MM.1S (cell line): ENCODE results near the gene ACAA1.

Experiments
- DNase-seq: peaks from one replicate; pipeline ENCODE4 v3.0.0-alpha.2; 2015
- H2AFZ ChIP-seq: fragments of 300-600 bp; sonication (generic); 2 replicates; pipeline ENCODE4 v1.6.0; 2016; ENCODE audit warnings: antibody characterized with exemption, low read length
- H3F3A ChIP-seq: fragments of 300-600 bp; sonication (generic); 2 replicates; pipeline ENCODE4 v1.6.1; 2016; ENCODE audit warnings: mild to moderate bottlenecking, antibody characterized with exemption, low read length, moderate library complexity, mixed read lengths; ENCODE audit not compliant: insufficient read depth
- H3K27ac ChIP-seq: fragments of 300-600 bp; sonication (generic); 2 replicates; pipeline ENCODE4 v1.5.1; 2016; ENCODE audit warnings: mild to moderate bottlenecking, low read length
- H3K27me3 ChIP-seq: fragments of 300-600 bp; sonication (generic); replicated peaks from 2 replicates; pipeline ENCODE4 v1.6.0; 2016; ENCODE audit warnings: low read length; ENCODE audit not compliant: insufficient read depth
- H3K36me3 ChIP-seq: fragments of 300-600 bp; sonication (generic); replicated peaks from 2 replicates; pipeline ENCODE4 v1.6.1; 2016; ENCODE audit warnings: mild to moderate bottlenecking, low read length, mixed read lengths; ENCODE audit not compliant: insufficient read depth
- H3K4me1 ChIP-seq: fragments of 300-600 bp; sonication (generic); 2 replicates; pipeline ENCODE4 v1.6.1; 2016; ENCODE audit warnings: low read length, mixed read lengths
- H3K4me2 ChIP-seq: fragments of 300-600 bp; sonication (generic); 2 replicates; pipeline ENCODE4 v1.6.0; 2016; ENCODE audit warnings: low read depth, low read length
- H3K4me3 ChIP-seq: fragments of 300-600 bp; sonication (generic); 2 replicates; pipeline ENCODE4 v1.5.1; 2016; ENCODE audit warnings: low read length, mixed read lengths
- H3K79me2 ChIP-seq: fragments of 300-600 bp; sonication (generic); 2 replicates; pipeline ENCODE4 v1.6.1; 2016; ENCODE audit warnings: mixed run types, low read length, mixed read lengths
- H3K9ac ChIP-seq: fragments of 300-600 bp; sonication (generic); 2 replicates; pipeline ENCODE4 v1.6.1; 2016; ENCODE audit warnings: low read length, mixed read lengths
- H3K9me2 ChIP-seq: fragments of 300-600 bp; sonication (generic); replicated peaks from 2 replicates; pipeline ENCODE4 v1.6.1; 2016; ENCODE audit warnings: mild to moderate bottlenecking, low read length, mixed read lengths; ENCODE audit not compliant: insufficient read depth
- H3K9me3 ChIP-seq: fragments of 300-600 bp; sonication (generic); replicated peaks from 2 replicates; pipeline ENCODE4 v1.6.1; 2016; ENCODE audit warnings: mild to moderate bottlenecking, low read length, mixed read lengths; ENCODE audit not compliant: insufficient read depth
- H4K20me1 ChIP-seq: fragments of 300-600 bp; sonication (generic); 2 replicates; pipeline ENCODE4 v1.6.1; 2016; ENCODE audit warnings: mild to moderate bottlenecking, low read length, moderate library complexity, mixed read lengths; ENCODE audit not compliant: insufficient read depth
- EZH2 ChIP-seq: fragments of 300-600 bp; sonication (generic); optimal IDR thresholded peaks from 2 replicates; pipeline ENCODE3; 2017; ENCODE audit warnings: low read depth, mild to moderate bottlenecking, antibody characterized with exemption, low read length, mixed read lengths
- EZH2phosphoT487 ChIP-seq: fragments of 300-600 bp; sonication (generic); IDR thresholded peaks from 2 replicates; pipeline ENCODE4 v1.6.1; 2018; ENCODE audit warnings: antibody characterized with exemption, low read length
- TF ChIP-seq, protein P1 (sequence below): fragments of 300-600 bp; sonication (generic); IDR thresholded peaks from 2 replicates; pipeline ENCODE4 v1.5.1; 2016; ENCODE audit warnings: antibody characterized with exemption, low read length, mixed read lengths

Gene ACAA1, protein sequence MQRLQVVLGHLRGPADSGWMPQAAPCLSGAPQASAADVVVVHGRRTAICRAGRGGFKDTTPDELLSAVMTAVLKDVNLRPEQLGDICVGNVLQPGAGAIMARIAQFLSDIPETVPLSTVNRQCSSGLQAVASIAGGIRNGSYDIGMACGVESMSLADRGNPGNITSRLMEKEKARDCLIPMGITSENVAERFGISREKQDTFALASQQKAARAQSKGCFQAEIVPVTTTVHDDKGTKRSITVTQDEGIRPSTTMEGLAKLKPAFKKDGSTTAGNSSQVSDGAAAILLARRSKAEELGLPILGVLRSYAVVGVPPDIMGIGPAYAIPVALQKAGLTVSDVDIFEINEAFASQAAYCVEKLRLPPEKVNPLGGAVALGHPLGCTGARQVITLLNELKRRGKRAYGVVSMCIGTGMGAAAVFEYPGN

DNA sequence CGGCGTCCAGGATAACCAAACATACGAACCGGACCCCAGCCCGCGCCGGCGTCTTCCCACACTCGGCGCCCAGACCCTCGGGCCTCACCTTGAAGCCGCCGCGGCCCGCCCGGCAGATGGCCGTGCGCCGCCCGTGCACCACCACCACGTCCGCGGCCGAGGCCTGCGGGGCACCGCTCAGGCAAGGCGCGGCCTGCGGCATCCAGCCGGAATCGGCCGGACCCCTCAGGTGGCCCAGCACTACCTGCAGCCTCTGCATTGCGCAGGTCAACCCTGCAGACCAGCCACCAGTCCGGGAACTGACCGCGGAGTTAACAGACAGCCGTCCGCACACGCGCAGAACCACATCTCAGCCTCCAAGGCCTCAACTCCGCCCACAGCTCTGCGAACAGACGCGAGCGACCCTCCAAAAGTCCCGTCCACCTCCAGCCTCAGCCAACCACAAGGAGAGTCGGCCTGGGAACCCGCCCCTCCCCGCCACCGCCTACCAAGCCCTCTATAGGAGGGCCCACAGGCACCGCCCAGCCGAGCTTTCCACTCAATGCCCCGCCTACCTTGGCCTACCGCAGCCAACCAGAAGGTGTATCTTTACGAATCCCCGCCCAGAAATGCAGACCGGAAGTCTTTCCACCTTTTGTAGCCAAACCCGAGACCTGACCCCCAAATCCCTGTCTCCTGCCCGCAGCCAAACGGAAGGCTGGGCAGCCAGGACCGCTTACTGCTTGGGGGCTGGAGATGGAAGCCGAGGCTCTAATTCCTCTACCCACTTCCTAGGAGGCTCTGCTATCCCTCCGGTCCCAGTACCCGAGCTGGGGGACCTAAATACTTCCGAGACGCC, at the start of gene ACAA1:
Gene ACAA1 (minus strand): TSS at position 351 of the 838 bp plus-strand sequence. CDS start 92 bp downstream, at position 259.
- TF ChIP-seq, protein P1, sequence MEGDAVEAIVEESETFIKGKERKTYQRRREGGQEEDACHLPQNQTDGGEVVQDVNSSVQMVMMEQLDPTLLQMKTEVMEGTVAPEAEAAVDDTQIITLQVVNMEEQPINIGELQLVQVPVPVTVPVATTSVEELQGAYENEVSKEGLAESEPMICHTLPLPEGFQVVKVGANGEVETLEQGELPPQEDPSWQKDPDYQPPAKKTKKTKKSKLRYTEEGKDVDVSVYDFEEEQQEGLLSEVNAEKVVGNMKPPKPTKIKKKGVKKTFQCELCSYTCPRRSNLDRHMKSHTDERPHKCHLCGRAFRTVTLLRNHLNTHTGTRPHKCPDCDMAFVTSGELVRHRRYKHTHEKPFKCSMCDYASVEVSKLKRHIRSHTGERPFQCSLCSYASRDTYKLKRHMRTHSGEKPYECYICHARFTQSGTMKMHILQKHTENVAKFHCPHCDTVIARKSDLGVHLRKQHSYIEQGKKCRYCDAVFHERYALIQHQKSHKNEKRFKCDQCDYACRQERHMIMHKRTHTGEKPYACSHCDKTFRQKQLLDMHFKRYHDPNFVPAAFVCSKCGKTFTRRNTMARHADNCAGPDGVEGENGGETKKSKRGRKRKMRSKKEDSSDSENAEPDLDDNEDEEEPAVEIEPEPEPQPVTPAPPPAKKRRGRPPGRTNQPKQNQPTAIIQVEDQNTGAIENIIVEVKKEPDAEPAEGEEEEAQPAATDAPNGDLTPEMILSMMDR, result no peak
- no peak for TF ChIP-seq EZH2
- TF ChIP-seq EZH2phosphoT487, result no peak
- Histone ChIP-seq H3K9me2 (no peaks in the 10 kb centered on the region), H3K9me3 (no peaks in the 10 kb centered on the region), H3K4me1 (peaks cover 6% of the 10 kb centered on the region; the same call in 1 of the 2 replicates), H3K4me3 (peak within 1 kb of the TSS; percentile 66), H3K9ac (peak within 1 kb of the TSS; percentile 85), H3K36me3 (no peaks in the 10 kb centered on the region), H4K20me1 (no peaks in the 10 kb centered on the region), H3F3A (no peaks in the 10 kb centered on the region), H2AFZ (peak within 1 kb of the TSS; percentile 86), H3K4me2 (peak within 1 kb of the TSS; percentile 96), H3K27me3 (no peaks in the 10 kb centered on the region), H3K79me2 (peaks cover 28% of the 10 kb centered on the region), H3K27ac (peak within 1 kb of the TSS; percentile 12; the same call in 1 of the 2 replicates)
- peak; percentile 99 for DNase-seq

- Histone ChIP-seq H3K9ac (no peak overlapping the region), H3K4me3 (no peak overlapping the region), H2AFZ (no peak overlapping the region), H3K9me3 (no peaks in the 10 kb centered on the region), H3K4me2 (no peak overlapping the region), H3K36me3 (no peaks in the 10 kb centered on the region), H3F3A (no peaks in the 10 kb centered on the region), H3K27ac (no peak overlapping the region), H3K27me3 (no peaks in the 10 kb centered on the region), H3K9me2 (no peaks in the 10 kb centered on the region), H3K4me1 (no peaks in the 10 kb centered on the region), H4K20me1 (no peaks in the 10 kb centered on the region; the same call in 1 of the 2 replicates), H3K79me2 (peaks cover 76% of the 10 kb centered on the region)
- TF ChIP-seq EZH2phosphoT487 (no peak), EZH2 (no peak)
- TF ChIP-seq, protein P1, result no peak
- no peak for DNase-seq
Measured at GRCh38 chr3:38177181-38177580, 40.3 kb upstream of the ACAA1 start.

DNA sequence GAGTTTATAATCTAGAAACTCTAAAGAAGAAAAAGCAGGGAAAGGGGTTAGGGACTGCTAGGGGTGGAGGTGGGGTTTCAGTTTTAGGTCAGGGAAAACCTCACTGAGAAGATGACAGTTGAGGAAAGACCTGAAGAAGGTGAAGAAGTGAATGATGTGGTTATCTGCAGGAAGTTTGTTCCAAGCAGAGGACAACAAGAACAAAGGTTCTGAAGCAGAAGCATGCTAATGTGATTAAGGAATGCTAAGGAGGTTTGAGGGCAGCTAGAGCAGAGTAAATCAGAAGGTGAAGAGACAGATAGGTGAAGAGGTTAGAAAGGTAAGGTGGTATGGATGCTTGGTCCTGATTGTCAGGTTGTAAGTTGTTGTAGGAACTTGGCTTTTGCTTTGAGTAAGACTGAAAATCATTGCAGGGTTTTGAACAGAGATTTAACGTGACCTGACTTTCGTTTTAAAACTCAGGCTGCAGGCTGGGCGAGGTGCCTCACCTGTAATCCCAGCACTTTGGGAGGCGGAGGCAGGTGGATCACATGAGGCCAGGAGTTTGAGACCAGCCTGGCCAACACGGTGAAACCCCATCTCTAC, 37.0 kb upstream of the ACAA1 start:
- Histone ChIP-seq H3K9me3 (no peaks in the 10 kb centered on the region), H3K9ac (no peak overlapping the region)

More for the DNA sequence above, 37.0 kb upstream of the ACAA1 start:
- Histone ChIP-seq H3K79me2 (peaks cover 96% of the 10 kb centered on the region), H3K36me3 (no peaks in the 10 kb centered on the region), H4K20me1 (no peaks in the 10 kb centered on the region; the same call in 1 of the 2 replicates), H3K27me3 (no peaks in the 10 kb centered on the region), H3F3A (no peaks in the 10 kb centered on the region), H3K4me2 (no peak overlapping the region), H3K9me2 (no peaks in the 10 kb centered on the region), H2AFZ (no peak overlapping the region), H3K4me3 (no peak overlapping the region), H3K4me1 (no peaks in the 10 kb centered on the region), H3K27ac (no peak overlapping the region)
- no peak for DNase-seq
- TF ChIP-seq EZH2 (no peak), EZH2phosphoT487 (no peak)
- TF ChIP-seq, protein P1, result no peak
